ENCODE measurements around the gene MARK3. TPM values are rescaled to one million over a fixed set of nuclear protein-coding genes. Genes with fewer than 3 reads are reported as not detected.
"Not testable (repeated sequence)": the region's sequence is repeated elsewhere in the genome, so short reads cannot be mapped to it uniquely, and the experiment has no call there.

Gene MARK3
- 123 TPM for total RNA-seq
- long read RNA-seq, transcript MARK3-205 (18 exons, 3,371 nt) = major isoform, 38 of 122 reads
- long read RNA-seq, partial matches to known transcripts = 53 of 122 reads
- long read RNA-seq, other reads (novel, unspliced or antisense) = 27 of 122 reads

DNA sequence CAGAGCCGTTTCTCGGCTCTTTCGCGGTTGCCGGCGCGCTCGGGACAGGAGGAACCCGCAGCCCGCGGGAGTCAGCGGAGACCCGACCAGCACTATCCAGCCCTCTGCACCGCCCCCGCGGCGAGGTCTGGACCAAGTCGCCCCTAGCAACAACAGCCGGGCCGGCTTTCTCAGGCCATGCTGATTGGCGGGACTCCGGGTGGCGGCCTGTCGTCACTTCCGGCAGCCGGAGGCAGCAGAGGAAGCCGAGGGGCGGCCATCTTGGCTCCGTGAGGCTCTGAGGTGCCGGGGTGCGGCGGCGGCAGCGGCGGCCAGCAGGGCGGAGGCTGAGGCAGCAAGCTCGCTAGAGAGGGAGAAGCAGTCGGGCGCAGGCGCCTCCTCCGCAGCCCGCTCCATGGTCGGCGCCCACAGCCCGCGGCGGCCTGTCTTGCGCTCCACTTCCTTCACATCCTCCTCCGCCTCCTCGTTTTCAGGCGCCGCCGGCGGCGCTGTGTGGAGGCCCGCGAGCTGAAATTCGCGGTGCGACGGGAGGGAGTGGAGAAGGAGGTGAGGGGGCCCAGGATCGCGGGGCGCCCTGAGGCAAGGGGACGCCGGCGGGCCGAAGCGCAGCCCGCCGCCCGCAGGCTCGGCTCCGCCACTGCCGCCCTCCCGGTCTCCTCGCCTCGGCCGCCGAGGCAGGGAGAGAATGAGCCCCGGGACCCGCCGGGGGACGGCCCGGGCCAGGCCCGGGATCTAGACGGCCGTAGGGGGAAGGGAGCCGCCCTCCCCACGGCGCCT lies at the start of gene MARK3:
Gene MARK3, plus strand, starts transcription at position 264 of the 777 bp plus-strand sequence. CDS start 615 bp downstream, outside the sequence.
- intact Hi-C loops (cut with DNase I) = loop anchor here (2.0 kb wide), 1 partner anchor 51 kb away; the partner anchor contains the start of gene EIF5
- DNase-seq (ENCODE audit: missing footprints) (peak; percentile 99), ATAC-seq (peak; percentile 99)

DNA sequence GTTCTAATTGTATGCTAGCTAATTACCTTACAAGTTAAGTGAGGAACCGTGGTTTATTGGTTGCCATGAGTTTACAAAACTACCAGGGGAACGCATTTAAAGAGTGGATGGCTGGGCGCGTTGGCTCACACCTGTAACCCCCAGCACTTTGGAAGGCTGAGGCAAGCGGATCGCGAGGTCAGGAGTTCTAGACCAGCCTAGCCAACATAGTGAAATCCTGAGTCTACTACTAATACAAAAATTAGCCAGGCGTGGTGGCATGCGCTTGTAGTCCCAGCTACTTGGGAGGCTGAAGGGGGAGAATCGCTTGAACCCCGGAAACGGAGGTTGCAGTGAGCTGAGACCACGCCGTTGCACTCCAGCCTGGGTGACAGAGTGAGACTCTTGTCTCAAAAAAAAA lies 49.0 kb upstream of the MARK3 start:
- DNase-seq (ENCODE audit: missing footprints) (no peak), ATAC-seq (no peak)
- intact Hi-C loops (cut with DNase I) = no loop called here

DNA sequence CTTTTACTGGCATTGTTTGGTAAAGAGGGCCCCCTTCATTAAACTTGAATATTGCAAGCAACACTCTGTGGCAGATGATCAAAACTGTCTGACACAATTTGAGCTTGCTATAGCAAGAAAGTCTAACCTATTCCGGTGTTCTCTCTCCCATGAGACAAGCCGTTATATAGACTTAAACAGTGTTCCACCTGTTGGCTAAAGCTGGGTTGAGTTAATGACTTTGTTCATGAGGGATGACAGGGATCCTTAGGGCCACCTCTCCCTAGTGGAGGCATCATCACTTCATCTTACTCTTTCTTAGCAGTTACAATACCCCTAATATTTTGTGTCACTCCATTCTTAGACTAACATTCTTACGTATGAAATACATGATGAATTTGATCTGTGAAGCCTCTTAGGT lies 47.4 kb upstream of the MARK3 start:
- ATAC-seq = no peak
- intact Hi-C loops (cut with DNase I) = no loop called here
- DNase-seq (ENCODE audit: missing footprints) = no peak

DNA sequence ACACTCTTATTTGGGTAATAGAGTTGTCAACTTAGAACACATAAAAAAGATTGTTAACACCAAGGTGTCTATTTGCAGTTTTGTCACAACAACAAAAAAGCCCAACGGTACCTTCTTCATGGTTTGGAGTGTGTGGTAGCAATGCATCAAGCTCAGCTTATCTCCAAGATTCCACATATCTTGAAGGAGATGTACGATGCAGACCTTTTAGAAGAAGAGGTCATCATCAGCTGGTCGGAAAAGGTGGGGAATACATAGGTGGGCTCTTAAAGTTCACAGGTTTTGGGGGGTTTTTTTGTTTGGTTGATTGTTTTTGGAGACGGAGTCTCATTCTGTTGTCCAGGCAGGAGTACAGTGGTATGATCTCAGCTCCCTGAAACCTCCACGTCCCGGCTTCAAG lies 45.7 kb upstream of the MARK3 start:
- no peak for ATAC-seq
- intact Hi-C loops (cut with DNase I) = no loop called here
- no peak for DNase-seq (ENCODE audit: missing footprints)

DNA sequence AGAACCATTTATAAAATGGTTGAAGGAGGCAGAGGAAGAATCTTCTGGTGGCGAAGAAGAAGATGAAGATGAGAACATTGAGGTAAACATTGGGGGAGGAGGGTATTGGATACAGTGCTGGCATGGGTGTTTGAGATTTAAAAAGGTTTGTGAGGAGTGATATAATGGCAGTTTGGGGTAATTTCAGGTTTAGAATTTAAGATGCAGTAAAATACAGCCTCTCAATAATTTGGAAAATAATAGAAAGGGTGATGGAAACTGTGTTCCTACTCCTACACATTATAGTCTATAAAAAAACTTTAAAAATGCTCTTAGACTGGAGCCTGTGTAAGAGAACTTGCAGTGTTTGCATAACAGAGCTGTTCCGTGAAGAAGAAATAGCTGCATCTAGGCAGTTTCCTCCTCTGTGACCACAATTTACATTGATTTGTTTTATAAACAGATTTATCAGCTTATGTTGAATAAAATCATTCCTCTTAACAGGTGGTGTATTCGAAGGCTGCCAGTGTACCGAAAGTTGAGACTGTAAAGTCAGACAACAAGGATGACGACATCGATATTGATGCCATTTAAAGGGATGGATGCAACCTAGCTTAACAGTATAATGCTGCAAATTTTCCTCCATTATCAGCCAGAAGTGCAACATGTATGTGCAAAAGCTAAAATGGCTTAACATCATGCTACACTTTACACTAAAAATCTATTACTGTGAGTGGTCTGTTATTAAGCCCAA lies 44.6 kb upstream of the MARK3 start:
- intact Hi-C loops (cut with DNase I) = loop anchor here (5.0 kb wide), 1 partner anchor 137 kb away; no protein-coding TSS in a partner anchor
- ATAC-seq (no peak), DNase-seq (ENCODE audit: missing footprints) (no peak)

DNA sequence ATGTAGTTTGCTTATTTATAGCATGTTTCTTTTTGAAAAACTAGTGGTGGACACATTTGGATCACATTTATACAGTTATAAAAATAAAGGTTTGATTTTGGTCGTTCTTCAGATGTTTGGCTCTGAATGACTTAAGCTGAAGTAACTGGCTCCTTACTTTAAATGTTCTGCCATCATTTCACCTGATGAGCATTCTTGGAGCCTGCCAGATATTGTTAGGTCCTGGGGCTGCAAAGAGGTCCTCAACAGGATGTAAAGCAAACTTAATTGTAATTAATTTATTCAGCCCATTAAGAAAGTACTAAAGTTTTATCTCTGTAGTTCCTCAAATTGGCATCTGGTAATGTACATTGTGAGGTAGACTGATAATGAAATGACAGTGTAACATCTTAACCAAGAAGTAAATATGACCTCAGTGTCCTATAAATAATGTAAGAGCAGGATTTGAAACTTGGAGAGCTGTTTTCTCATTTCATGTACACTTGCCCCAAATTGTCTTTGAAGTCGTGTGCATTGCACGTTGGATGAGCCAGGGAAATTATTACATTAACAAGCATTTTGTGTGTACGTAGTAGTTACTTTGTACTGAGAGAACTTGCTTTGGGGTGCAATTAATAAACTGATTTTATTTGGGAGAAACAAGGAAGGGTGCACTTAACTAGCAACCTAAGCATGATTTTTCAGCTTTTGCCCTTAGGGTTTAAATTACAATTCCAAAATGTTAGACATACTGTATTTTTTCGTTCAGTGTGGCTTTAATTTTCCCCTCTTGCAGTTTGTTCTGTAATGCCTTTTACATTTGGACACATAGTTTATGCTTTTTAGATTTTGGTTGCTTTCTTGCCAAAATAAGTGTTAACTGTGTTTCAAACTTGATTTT lies 43.7 kb upstream of the MARK3 start:
- no peak for DNase-seq (ENCODE audit: missing footprints)
- ATAC-seq = no peak
- intact Hi-C loops (cut with DNase I) = loop anchor here (5.0 kb wide), 1 partner anchor 136 kb away; no protein-coding TSS in a partner anchor

DNA sequence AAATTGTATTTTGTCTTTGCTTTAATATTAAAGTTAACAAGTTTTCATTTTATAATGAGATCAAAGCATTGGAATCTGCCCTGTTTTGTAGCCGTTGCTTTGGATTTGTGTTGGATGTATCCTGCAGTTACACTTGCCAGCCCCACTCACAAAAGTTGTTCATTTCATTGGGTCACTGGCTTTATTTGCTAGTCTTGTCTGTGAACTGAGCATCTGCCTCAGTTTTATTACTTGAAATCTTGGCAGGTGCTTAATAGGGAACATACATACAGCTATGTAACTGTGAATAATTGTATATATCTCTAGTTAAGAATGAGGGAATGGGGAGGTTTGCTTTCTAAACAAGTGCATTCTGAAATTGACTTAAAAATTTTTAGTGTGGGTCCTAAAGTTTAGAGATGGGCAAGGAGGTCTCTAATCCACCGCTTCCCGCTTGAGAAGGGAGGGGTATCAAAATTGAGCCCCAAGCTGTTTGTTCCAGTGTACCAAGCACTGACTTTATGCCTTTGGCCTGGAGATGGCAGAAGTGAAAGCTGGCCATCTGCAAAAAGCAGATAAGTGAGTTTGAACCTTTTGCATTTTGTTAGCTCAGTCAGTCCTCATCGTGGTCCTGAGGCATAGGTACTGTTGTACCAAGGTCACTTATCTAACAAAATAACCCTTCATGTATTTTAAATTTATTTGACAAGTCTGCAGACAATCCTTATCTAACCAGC lies 41.9 kb upstream of the MARK3 start:
- no peak for DNase-seq (ENCODE audit: missing footprints)
- ATAC-seq = no peak
- intact Hi-C loops (cut with DNase I) = loop anchor here (5.0 kb wide), 1 partner anchor 134 kb away; no protein-coding TSS in a partner anchor

DNA sequence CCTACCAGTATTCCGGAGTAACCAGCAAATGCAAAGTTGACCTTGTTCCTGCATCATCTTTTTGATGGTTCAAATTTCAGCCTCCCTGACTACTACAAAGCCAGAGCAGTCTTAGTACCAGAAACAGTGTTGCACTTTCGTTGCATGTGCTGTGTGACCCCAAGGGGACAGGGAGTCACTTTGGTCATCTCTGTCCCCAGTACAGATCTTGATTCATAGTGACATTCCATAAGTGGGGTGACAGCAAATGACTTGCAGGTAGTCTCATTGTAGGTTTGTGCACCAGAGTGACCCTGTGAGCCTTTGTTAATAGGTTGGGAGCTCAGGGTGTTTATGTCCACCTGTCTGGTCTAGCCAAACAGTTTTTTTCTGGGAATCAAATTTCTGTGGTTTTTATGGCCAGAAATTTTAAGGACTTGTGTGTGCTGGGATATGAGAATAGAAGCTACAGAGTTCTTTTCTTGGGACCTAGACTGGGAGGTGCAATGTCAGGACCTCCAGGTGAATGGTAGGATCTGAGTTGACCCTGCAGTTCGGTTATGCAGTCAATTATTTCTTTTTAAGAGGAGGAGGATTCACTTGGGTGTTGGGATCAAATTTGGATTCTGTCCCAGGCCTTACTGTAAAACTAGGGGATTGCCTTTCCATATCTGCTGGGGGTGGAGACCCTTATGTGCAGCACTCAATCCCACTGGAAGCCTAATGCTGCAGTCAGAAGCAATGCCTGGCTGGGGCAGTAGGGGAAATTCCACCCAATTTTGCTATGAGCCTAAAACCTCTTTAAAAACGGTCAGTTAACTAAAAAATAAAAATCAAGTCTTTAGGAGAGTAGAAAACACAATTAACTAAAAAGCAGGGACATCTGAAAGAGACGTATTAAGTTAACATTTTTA lies 41.1 kb upstream of the MARK3 start:
- no peak for DNase-seq (ENCODE audit: missing footprints)
- ATAC-seq = no peak
- intact Hi-C loops (cut with DNase I) = loop anchor here (5.0 kb wide), 1 partner anchor 133 kb away; no protein-coding TSS in a partner anchor

DNA sequence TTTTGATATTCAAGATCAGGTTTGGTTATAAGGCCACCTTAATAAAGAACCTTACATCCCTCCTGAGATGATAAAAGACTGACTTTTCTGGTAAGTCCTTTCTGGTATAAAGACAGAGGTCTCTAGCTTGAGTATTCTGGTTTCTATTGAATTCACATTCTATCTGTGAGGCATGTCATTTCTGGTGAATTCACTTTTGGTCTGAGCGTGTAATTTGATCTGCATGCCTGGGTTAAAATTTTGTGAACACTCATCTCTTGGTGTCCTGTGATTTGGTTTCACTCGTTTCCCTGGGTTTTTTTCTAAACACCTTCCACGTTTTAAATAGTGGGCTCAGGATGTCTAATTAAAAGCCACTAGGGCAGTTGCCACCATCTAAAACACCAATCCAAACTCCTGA lies 38.9 kb upstream of the MARK3 start:
- ATAC-seq (no peak), DNase-seq (ENCODE audit: missing footprints) (no peak)
- intact Hi-C loops (cut with DNase I) = no loop called here

DNA sequence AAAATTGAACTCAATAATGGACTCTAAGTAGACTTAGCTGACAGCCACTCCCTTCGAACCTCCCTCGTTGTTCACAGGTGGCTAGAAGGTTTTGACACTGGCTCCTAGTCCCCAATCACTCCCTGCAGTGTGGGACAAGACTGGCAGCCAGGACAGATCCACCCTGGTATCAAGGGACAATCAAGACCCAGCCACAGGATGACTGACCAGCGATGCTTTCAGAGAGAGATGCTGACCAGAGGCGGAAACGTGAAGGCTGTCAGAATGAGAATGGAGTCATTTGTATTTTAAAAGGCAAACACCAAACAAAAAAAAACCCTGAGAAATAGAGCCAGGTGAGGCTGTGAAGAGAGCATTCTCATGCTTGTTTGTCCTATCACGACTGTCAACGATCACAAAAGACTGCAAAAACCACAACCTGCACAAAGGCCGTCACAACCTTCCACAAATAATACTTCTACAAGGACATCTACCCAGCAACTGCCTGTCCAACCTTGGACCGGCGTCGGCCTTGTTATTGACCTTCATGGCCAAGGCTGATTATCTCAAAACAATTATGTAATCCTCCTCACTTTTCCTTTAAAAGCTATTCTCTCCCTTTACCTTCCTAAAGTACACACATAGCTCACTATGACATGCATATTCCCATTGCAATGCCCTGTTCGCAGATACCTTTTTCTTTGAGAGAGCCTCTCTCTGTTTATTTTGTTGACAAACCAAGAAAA lies 38.0 kb upstream of the MARK3 start:
- intact Hi-C loops (cut with DNase I) = no loop called here
- ATAC-seq = no peak

DNA sequence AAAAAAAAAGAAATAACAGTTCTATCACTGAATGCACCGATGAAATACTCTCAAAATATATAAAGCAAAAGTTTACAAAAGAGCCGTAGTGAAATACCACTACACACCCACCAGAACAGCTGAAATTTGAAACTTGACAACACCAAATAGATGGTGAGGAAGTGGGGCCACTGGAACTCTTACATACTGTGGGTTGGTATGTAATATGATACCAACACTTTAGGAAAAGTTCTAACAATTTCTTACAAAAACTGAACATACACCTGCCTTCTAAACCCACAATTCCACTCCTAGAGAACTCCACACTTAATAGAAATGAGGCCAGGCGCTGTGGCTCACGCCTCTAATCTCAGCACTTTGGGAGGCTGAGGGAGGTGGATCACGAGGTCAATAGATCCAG lies 37.1 kb upstream of the MARK3 start:
- intact Hi-C loops (cut with DNase I) = no loop called here
- ATAC-seq = no peak
- DNase-seq (ENCODE audit: missing footprints) = no peak

More for the DNA sequence above, 38.0 kb upstream of the MARK3 start:
- DNase-seq (ENCODE audit: missing footprints) = no peak

DNA sequence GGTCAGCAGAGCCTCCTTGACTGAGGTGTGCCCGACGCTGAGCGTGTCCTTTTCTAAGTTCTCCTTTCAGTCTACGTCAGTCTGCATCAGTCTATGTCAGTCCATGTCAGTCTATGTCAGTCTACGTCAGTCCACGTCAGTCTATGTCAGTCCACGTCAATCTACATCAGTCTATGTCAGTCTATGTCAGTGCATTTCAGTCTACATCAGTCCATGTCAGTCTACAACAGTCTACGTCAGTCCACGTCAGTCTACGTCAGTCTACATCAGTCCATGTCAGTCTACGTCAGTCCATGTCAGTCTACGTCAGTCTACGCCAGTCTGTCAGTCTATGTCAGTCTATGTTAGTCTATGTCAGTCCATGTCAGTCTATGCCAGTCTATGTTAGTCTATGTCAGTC lies 35.2 kb upstream of the MARK3 start:
- ATAC-seq (no peak), DNase-seq (ENCODE audit: missing footprints) (no peak)
- intact Hi-C loops (cut with DNase I) = no loop called here

DNA sequence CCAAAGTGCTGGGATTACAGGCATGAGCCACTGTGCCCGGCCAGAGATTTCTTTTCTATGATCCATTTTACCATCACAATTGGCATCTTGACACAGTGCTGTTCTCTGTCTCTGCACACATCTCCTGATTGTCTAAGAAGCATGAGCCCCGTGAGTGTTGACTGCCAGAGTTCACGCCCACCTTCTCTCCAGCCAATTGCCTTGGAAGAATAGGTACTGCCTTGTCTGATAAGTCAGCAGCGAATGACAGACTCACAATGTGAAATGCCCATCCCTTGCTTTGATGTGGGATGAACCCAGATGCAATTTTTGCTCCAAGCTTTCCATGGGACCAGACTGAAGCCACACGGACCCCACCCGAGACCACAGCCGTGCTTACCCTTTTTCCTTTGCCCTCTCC lies 31.9 kb upstream of the MARK3 start:
- no peak for ATAC-seq
- intact Hi-C loops (cut with DNase I) = no loop called here
- DNase-seq (ENCODE audit: missing footprints) = no peak

DNA sequence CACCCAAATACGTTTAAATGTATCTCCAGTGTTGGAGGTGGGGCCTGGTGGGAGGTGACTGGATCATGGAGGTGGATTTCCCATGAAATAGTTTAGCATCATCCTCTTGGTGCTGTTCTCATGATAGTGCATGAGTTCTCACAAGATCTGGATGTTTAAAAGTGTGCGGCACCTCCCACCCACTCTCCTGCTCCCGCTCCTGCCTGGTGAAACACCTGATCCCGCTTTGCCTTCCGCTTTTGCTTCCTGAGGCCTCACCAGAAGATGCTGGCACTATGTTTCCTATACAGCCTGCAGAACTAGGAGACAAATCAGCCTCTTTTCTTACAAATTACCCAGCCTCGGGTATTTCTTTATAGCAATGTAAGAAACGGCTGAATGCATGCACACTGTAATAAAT lies 31.1 kb upstream of the MARK3 start:
- intact Hi-C loops (cut with DNase I) = no loop called here
- ATAC-seq = no peak

DNA sequence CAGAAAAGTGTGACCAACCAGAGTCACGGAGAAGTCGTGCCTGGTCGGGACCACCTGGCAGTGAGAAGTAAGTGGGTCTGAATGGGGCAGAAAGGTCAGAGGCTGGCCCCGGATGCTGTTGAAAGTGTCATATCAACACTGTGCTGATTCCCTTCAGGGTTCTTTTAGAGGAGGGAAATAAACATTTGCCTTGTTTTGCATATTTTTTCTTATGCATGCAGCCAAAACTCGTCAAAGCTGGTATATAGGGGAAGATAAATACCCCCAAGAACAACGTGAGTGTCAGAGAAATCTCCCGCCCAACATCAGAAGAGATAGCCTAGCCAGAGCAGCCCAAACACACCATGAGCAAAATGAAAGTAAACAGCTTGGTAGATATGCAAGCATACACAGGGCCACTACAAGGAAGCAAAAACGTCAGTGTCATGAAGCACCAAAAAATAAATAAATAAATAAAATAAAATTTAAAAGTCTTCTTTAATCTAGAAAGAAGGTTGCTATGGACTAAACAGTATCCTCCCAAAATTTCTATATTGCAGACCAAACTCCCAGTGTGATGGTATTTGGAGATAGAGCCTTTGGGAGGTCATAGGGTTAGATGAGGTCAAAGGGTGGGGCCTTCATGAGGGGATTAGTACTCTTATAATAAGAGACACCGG lies 29.1 kb upstream of the MARK3 start:
- intact Hi-C loops (cut with DNase I) = no loop called here
- no peak for DNase-seq (ENCODE audit: missing footprints)
- peak; percentile 44 for ATAC-seq

More for the DNA sequence above, 31.1 kb upstream of the MARK3 start:
- DNase-seq (ENCODE audit: missing footprints) = no peak

DNA sequence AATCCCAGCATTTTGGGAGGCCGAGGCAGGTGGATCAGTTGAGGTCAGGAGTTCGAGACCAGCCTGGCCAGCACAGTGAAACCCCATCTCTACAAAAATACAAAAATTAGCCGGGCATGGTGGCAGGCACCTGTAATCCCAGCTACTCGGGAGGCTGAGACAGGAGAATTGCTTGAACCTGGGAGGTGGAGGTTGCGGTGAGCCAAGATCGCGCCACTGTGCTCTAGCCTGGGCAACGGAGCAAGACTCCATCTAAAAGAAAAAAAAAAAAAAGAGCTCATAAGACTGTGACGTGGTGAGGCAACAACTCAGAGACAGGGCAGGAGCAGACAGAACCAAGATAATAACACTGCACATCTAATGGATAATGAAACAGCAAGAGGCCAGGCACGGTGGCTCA lies 27.7 kb upstream of the MARK3 start:
- ATAC-seq; DNase-seq (ENCODE audit: missing footprints); intact Hi-C loops (cut with DNase I): not testable (repeated sequence)

Data from Right ventricle myocardium inferior (tissue), 1 donor.